ENCODE data around the gene MLLT3.

Gene MLLT3

DNA sequence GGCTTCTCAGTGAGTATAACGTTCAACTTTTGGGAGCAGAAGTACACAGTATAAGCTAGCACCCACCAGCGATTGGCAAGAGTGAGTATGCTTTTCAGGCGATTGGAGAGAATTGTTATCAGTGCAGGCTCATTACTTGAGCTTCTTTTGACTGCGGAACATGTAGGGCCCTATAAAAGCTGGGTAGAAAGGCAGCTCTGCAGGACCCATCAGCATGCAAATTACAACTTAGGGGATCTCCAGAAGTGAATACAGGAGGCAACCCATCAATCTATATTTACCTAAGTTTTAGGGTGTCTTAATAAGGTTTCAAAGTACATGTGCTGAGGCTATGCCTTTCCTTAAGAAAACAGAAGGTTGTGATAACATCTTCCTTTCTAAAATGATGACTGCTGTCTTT is 225.0 kb downstream of the MLLT3 start:
- TF ChIP-seq, protein P1, sequence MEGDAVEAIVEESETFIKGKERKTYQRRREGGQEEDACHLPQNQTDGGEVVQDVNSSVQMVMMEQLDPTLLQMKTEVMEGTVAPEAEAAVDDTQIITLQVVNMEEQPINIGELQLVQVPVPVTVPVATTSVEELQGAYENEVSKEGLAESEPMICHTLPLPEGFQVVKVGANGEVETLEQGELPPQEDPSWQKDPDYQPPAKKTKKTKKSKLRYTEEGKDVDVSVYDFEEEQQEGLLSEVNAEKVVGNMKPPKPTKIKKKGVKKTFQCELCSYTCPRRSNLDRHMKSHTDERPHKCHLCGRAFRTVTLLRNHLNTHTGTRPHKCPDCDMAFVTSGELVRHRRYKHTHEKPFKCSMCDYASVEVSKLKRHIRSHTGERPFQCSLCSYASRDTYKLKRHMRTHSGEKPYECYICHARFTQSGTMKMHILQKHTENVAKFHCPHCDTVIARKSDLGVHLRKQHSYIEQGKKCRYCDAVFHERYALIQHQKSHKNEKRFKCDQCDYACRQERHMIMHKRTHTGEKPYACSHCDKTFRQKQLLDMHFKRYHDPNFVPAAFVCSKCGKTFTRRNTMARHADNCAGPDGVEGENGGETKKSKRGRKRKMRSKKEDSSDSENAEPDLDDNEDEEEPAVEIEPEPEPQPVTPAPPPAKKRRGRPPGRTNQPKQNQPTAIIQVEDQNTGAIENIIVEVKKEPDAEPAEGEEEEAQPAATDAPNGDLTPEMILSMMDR (IDR thresholded peaks at IDR 0.05; ENCODE audit: low read depth, low read length), result no peak
- H3K4me3 ChIP-seq (ENCODE audit: low read depth, low read length), result no peak overlapping the region

DNA sequence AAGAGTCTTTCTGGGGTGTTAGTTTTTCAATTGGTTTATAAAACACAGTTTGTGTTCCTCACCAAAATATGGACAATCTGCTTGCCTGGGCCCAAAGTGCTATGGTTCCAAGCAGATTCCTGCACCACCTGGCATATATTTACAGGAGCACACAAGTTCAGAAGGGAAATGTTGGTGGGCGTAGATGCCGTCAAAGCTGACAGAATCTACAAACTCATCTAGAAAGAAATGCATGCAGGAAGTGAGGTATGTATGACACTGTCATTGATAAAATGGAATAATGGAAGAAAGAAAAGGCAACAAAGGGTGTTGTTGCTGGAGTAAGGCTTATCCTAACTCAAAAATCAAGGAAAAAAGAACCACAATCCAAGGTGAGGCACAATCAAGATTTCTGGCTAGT is 225.8 kb downstream of the MLLT3 start:
- TF ChIP-seq, protein P1 (IDR thresholded peaks at IDR 0.05; ENCODE audit: low read depth, low read length), result no peak

DNA sequence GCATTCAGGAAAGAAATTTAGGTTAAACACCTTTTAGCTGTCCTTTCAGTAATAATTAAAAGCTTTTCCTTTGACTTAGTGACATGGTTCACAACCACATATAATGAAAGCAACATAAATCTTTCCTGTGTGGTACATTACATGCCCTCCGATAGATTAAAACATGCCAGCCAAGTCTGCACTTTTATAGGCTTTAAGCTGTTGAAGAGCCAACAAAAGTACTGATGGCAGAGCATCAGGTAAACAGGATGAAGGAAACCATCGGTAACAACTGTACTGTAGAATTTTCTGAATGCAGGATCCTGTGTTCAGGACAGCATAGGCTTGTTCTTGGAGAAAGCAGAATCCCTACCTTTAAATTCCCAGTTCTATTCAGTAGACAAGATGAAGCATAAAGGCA is 226.6 kb downstream of the MLLT3 start:
- no peak overlapping the region for H3K4me3 ChIP-seq (ENCODE audit: low read depth, low read length)
- TF ChIP-seq, protein P1 (IDR thresholded peaks at IDR 0.05; ENCODE audit: low read depth, low read length), result no peak

More for the DNA sequence above, 225.8 kb downstream of the MLLT3 start:
- H3K4me3 ChIP-seq (ENCODE audit: low read depth, low read length), result no peak overlapping the region

DNA sequence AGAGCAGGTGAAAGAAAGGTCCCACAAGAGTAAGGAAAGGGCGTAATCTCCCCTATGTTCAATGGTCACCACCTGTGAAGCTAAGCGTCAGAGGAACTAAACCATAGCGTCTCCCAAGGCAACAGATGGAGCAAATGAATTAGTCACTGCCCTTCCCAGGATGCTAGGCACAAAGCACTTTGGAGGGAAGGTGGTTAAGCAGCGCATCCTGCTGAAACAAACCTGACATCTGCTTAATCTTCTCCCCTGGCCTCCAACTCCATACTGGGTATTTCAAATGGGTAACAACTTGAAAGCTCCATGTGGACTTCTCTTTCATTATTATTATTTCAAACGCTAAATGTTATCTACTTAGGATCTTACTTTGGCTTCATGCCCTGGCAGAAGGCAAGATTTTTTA is 227.3 kb downstream of the MLLT3 start:
- TF ChIP-seq, protein P1 (IDR thresholded peaks at IDR 0.05; ENCODE audit: low read depth, low read length), result no peak

DNA sequence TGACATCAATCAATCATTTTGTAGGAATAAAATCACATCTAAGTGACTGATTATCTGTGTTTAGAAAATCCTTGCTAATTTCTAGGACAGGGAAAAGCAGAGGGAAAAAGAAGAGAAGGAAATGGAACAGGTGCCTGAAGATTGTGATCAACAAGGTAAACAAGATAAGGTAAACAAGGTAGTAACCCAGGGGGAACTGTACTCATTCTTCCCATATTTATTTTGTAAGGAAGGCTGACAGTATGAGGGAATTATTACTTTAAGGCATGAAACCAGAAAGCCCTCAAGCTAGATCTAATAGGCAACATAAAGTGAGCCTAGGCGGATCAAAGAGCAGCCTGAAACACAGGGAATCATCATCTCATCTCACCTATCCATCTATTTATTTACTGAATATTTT is 231.1 kb downstream of the MLLT3 start:
- no peak overlapping the region for H3K4me3 ChIP-seq (ENCODE audit: low read depth, low read length)
- TF ChIP-seq, protein P1 (IDR thresholded peaks at IDR 0.05; ENCODE audit: low read depth, low read length), result no peak

More for the DNA sequence above, 227.3 kb downstream of the MLLT3 start:
- H3K4me3 ChIP-seq (ENCODE audit: low read depth, low read length), result no peak overlapping the region

DNA sequence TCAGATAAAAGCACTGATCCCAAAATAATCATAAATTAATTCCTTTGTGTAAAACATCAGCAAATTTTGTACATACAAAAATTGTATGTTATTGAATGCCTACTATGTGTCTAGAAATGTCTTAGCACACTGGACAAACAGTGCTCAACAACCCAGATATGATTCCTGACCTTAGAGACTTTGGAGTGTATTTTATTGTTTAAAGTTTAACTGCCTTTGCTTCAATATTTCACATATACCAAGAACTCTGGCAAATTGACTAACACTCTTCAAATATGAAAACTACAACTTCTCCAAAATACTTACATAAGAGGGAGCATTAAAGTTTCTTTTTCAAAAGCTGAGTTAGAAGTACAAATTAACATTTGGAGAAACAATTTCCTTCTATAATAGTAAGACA is 231.9 kb downstream of the MLLT3 start:
- H3K4me3 ChIP-seq (ENCODE audit: low read depth, low read length), result no peak overlapping the region
- TF ChIP-seq, protein P1 (IDR thresholded peaks at IDR 0.05; ENCODE audit: low read depth, low read length), result no peak

DNA sequence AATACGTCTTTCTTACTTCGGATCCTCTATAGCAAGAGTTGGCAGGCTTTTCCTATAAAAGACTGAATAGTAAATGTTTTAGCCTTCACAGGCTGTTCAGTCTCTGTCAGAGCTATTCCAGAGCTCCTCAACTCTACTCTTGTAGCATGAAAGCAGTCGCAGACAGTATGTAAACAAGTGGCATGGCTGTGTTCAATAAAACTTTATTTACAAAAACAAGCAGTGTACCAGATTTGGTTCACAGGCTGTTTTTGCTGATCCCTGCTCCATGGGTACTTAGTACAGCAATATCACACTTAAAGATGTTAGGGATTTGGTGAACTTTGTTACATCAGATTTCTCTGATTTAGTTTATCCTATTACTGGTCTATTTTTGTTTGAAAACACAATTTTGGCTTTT is 235.2 kb downstream of the MLLT3 start:
- TF ChIP-seq, protein P1 (IDR thresholded peaks at IDR 0.05; ENCODE audit: low read depth, low read length), result no peak
- no peak overlapping the region for H3K4me3 ChIP-seq (ENCODE audit: low read depth, low read length)

Data from WI38 (cell line).